Esophagus squamous epithelium (tissue), 4 donors: ENCODE data around the gene RAB20.
"Not testable (repeated sequence)": the region's sequence is repeated elsewhere in the genome, so short reads cannot be mapped to it uniquely, and the experiment has no call there.

Experiments
- POLR2A ChIP-seq, 4 donors: fragments of 450-650 bp; IDR thresholded peaks; one replicate each; pipeline ENCODE4 v1.6.1; 2017; ENCODE audit warnings: antibody characterized with exemption in 4 of 4, mild to moderate bottlenecking in 4 of 4, moderate library complexity in 3 of 4
- TF ChIP-seq, protein P1 (sequence below), 6 experiments: fragments of 450-650 bp in 4 of 6; fragments of 200-600 bp in 2 of 6; sonication (generic) in 2 of 6; IDR thresholded peaks; one replicate each; pipeline ENCODE4 v1.5.1; 2016 to 2019; ENCODE audit warnings: antibody characterized with exemption in 6 of 6, mild to moderate bottlenecking in 4 of 6, moderate library complexity in 4 of 6

DNA sequence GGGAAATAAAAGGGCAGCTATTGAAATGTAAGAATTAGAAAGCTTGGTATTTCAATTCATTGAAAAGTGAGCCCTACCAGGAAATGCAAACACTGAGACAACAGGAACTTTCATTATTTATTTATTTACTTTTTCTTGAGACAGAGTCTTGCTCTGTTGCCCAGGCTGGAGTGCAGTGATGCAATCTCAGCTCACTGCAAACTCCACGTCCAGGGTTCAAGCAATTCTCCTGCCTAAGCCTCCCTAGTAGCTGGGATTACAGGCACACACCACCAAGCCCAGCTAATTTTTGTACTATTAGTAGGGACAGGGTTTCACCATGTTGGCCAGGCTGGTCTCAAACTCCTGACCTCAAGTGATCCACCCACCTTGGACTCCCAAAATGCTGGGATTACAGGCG lies 29.3 kb downstream of the RAB20 start:
- TF ChIP-seq, protein P1, sequence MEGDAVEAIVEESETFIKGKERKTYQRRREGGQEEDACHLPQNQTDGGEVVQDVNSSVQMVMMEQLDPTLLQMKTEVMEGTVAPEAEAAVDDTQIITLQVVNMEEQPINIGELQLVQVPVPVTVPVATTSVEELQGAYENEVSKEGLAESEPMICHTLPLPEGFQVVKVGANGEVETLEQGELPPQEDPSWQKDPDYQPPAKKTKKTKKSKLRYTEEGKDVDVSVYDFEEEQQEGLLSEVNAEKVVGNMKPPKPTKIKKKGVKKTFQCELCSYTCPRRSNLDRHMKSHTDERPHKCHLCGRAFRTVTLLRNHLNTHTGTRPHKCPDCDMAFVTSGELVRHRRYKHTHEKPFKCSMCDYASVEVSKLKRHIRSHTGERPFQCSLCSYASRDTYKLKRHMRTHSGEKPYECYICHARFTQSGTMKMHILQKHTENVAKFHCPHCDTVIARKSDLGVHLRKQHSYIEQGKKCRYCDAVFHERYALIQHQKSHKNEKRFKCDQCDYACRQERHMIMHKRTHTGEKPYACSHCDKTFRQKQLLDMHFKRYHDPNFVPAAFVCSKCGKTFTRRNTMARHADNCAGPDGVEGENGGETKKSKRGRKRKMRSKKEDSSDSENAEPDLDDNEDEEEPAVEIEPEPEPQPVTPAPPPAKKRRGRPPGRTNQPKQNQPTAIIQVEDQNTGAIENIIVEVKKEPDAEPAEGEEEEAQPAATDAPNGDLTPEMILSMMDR (IDR thresholded peaks at IDR 0.05), result not testable (repeated sequence)
- not testable (repeated sequence) for TF ChIP-seq POLR2A (IDR thresholded peaks at IDR 0.05)
